Stimulated activated naive CD8-positive, alpha-beta T cell treated with anti-CD3 and anti-CD28 coated beads, Interleukin-15, amount 100 ng/mL, for 72 hours (primary cell): ENCODE results near the gene MRC1.
A peak's percentile ranks its signal among the peaks of the same experiment; 100 is the strongest.

Source experiments
- ATAC-seq: fragments of 150-1000 bp; cut with Tn5 transposase; 2 replicates; pipeline ENCODE4 v1.10.0; 2021; ENCODE audit warnings: mild to moderate bottlenecking, moderate library complexity
- DNase-seq, 2 donors: peaks; one replicate each; pipeline ENCODE4 v3.0.0; 2021 to 2022
- H3K27ac Mint-ChIP-seq, 2 donors: one replicate each; pipeline ENCODE4 v1.8.0; 2022; ENCODE audit warnings: mild to moderate bottlenecking in 2 of 2, mixed read lengths in 2 of 2, moderate library complexity in 2 of 2
- H3K27me3 Mint-ChIP-seq: one replicate; pipeline ENCODE4 v1.8.0; 2022; ENCODE audit warnings: mixed read lengths
- H3K4me1 Mint-ChIP-seq: one replicate; pipeline ENCODE4 v1.8.0; 2022; ENCODE audit warnings: mild to moderate bottlenecking, mixed read lengths
- H3K4me3 Mint-ChIP-seq, 2 donors: one replicate each; pipeline ENCODE4 v1.8.0; 2022; ENCODE audit warnings: mild to moderate bottlenecking in 2 of 2, mixed read lengths in 2 of 2, moderate library complexity in 1 of 2
- H3K9me3 Mint-ChIP-seq, 2 donors: one replicate each; pipeline ENCODE4 v1.8.0; 2022; ENCODE audit warnings: mixed read lengths in 2 of 2

Gene MRC1

GRCh38 chr10:17788646-17789045 lies 20.5 kb upstream of the MRC1 start:
- Mint-ChIP-seq H3K4me1 (peaks cover 6% of the 10 kb centered on the region), H3K9me3 (no peaks in the 10 kb centered on the region), H3K4me3 (no peak overlapping the region), H3K27me3 (no peaks in the 10 kb centered on the region), H3K27ac (no peak overlapping the region)
- DNase-seq (no peak), ATAC-seq (no peak)

DNA sequence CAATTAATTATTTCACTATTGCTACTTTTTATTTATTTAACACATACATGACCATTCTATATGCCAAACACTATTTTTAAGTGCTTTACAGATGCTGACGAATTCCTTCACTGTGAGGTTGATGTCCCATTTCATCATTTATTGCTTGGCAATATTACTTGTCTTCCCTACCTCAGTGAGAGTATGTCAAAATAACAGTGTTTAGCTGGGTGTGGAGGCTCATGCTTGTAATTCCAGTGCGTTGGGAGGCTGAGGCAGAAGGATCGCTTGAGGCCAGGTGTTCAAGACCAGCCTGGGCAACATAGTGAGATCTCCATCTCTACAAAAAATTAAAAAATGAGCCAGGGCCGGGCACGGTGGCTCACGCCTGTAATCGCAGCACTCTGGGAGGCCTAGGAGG lies 19.8 kb upstream of the MRC1 start:
- H3K9me3 Mint-ChIP-seq = no peaks in the 10 kb centered on the region
- ATAC-seq = no peak
- H3K27me3 Mint-ChIP-seq = no peaks in the 10 kb centered on the region
- H3K4me1 Mint-ChIP-seq = peaks cover 6% of the 10 kb centered on the region
- no peak overlapping the region for H3K27ac Mint-ChIP-seq
- H3K4me3 Mint-ChIP-seq = no peak overlapping the region
- no peak for DNase-seq

GRCh38 chr10:17790651-17791050 lies 18.5 kb upstream of the MRC1 start:
- Mint-ChIP-seq H3K27me3 (no peaks in the 10 kb centered on the region), H3K4me1 (peaks cover 6% of the 10 kb centered on the region), H3K4me3 (no peak overlapping the region), H3K9me3 (no peaks in the 10 kb centered on the region), H3K27ac (no peak overlapping the region)
- DNase-seq = no peak
- no peak for ATAC-seq

DNA sequence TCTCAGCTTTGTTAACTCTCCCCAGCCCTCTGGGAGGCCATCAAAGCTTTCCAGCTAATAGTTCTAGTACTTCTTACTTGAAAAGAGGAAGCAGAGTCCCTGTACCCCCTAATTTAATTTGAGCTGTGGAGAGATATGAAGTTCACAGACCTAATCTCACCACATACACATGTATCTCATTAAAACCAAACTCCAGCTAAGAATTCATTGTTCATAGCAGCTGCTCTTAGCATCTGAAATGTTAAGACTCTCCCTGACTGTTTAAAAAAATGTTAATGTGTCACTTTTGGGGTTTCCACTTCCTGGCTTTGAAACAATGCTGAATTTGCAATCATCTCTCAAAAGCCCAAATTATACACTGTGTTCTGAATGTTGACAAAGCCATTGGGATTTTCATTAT lies 16.2 kb upstream of the MRC1 start:
- Mint-ChIP-seq H3K27me3 (no peaks in the 10 kb centered on the region), H3K4me3 (peak overlapping the region in 1 of 2 donors; percentile 8), H3K9me3 (no peaks in the 10 kb centered on the region), H3K4me1 (peaks cover 6% of the 10 kb centered on the region), H3K27ac (peak overlapping the region in 1 of 2 donors; percentile 59)
- no peak for DNase-seq
- ATAC-seq = no peak

DNA sequence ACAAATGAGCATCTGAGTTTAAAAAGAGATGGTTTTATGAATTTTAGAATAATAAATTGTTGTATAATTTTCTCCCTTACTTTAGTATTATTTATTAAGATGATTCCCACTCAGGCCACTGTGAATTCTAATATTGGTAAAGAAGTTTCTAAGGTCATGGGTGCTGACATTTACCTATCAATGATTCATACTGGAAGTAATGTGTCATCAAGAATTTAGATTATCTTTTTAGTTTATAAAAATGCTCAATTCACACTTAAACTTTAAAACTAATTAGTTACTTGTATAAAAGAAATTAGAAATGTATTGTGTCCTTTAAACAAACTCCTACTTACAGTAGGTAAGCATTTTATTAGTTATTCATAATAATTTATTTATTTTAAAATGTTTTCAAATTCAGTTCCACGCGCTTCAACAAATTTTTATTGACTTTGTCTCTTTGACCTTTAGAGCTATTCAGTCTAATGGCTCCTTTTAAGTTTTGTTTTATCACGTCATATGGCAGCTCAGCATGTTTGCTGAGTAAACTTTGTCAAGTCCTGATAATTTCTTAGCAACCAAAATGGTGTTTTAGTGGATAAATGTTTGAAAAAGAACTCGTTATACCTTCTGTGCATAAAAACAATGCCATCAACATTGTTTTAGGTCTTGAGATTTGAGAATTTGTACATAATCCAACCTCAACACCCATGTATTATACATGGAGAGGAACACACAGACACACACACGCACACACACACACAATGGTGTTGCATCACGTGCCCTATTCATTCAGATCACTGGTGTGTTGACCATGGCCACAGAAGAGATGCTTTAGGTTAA lies 15.1 kb upstream of the MRC1 start:
- H3K9me3 Mint-ChIP-seq = no peaks in the 10 kb centered on the region
- no peak for ATAC-seq
- H3K27ac Mint-ChIP-seq = no peak overlapping the region
- H3K4me3 Mint-ChIP-seq = no peak overlapping the region
- H3K4me1 Mint-ChIP-seq = peaks cover 6% of the 10 kb centered on the region
- DNase-seq = no peak
- H3K27me3 Mint-ChIP-seq = no peaks in the 10 kb centered on the region

DNA sequence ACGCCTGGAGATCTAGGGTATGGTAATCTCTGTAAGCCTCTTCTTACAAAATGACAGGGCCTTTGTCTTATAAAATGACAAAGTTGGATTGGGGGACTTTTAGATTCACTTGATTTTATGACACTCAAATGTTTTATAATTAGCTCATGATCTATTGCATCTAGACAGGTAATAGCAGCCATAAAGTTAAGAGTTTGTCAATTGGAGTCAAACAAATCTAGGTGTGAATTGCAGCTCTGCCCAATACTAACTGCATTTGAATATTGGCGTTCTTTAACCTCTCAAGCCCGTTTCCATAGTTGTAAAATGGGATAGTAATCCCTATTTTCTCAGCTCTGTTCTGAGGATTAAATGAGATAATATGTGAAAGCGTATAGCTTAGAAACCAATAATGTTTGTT lies 14.1 kb upstream of the MRC1 start:
- H3K27ac Mint-ChIP-seq = no peak overlapping the region
- H3K4me3 Mint-ChIP-seq = no peak overlapping the region
- ATAC-seq (no peak), DNase-seq (no peak)
- no peaks in the 10 kb centered on the region for H3K9me3 Mint-ChIP-seq
- H3K27me3 Mint-ChIP-seq = no peaks in the 10 kb centered on the region
- H3K4me1 Mint-ChIP-seq = peaks cover 6% of the 10 kb centered on the region

DNA sequence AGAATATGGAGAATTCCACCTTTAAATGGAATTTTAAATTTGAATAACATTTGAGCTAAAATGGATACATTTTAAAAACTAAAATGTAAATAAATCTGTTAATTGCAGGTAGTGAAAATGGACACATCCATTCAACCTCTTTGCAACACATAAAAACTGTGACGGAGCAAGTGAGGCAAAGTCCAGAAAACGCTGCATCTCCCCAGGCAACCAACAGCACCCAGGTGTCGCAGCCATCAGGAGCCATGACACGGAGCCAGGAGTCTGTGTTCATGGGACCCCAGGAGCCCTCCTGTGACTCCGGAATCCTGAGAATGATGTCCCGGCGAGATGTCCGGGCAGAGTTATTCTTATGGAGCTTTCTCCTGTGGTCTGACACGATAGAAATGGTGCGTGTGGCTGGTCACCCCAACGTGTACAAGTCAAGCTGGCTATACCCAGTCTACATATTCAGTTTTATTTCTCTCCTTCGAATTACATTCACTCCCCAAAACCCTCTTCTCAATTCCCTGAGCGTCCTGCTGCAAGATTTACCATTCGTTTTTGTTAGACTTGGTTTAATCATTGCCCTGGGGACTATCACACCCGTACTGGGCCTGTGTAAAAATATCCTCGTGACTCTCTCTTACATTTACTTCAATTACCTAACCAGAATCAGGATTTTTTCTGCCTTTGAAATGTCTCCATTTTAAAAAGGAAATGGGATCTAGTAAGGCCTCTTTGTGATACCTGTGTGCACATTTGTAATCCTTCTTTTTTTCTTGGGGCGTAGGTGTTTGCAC lies 13.1 kb upstream of the MRC1 start:
- Mint-ChIP-seq H3K9me3 (no peaks in the 10 kb centered on the region), H3K27ac (no peak overlapping the region), H3K4me3 (no peak overlapping the region), H3K4me1 (peaks cover 6% of the 10 kb centered on the region), H3K27me3 (no peaks in the 10 kb centered on the region)
- no peak for ATAC-seq
- no peak for DNase-seq

DNA sequence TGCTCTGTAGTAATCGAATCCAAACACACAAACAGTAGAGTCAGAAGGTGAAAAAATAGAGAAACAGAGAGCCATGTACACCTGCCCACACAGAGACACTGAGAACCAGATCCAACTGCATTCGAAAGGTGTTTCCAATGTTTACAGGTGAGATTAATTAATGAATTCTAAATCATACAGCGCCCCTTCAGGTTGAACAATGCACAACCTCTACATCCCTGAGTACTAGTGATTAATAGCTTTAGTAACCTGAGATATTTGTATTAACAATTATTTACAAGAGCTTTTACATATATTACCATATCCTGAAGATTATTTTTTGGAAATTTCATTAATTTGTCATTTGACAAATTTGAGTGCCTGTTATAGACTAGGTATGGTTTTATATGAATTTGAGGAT lies 7.6 kb upstream of the MRC1 start:
- no peak overlapping the region for H3K27ac Mint-ChIP-seq
- DNase-seq = no peak
- peaks cover 24% of the 10 kb centered on the region for H3K4me1 Mint-ChIP-seq
- H3K9me3 Mint-ChIP-seq = no peaks in the 10 kb centered on the region
- H3K27me3 Mint-ChIP-seq = peaks cover 9% of the 10 kb centered on the region
- no peak overlapping the region for H3K4me3 Mint-ChIP-seq
- ATAC-seq = no peak

GRCh38 chr10:17802350-17802749 lies 6.8 kb upstream of the MRC1 start:
- ATAC-seq = no peak
- no peak overlapping the region for H3K4me3 Mint-ChIP-seq
- H3K4me1 Mint-ChIP-seq = peaks cover 24% of the 10 kb centered on the region
- H3K27me3 Mint-ChIP-seq = peaks cover 12% of the 10 kb centered on the region
- H3K9me3 Mint-ChIP-seq = no peaks in the 10 kb centered on the region
- no peak for DNase-seq
- no peak overlapping the region for H3K27ac Mint-ChIP-seq

- Mint-ChIP-seq H3K9me3 (no peaks in the 10 kb centered on the region), H3K4me1 (peaks cover 24% of the 10 kb centered on the region)
These were observed 6.2 kb upstream of the MRC1 start for GRCh38 chr10:17802976-17803375.

DNA sequence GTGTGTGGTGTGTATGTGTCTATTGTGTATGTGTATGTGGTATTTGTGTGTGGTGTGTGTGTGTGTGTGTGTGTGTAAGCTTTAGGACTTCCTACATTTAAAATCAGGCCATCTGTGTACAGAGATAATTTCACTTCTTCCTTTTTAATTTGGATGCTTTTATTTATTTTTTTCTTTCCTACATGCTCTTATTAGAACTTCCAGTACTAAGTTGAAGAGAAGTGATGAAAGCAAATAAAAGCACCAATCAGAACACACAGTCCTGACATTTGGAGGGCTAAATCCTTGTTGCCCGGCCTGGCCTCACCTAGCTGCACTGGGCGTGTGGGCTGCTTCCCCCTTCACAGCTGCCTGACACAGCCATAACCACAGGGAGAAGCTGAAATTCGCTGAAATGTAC lies 3.8 kb upstream of the MRC1 start:
- no peak overlapping the region for H3K27ac Mint-ChIP-seq
- peaks cover 39% of the 10 kb centered on the region for H3K4me1 Mint-ChIP-seq
- H3K4me3 Mint-ChIP-seq = no peak overlapping the region
- no peaks in the 10 kb centered on the region for H3K9me3 Mint-ChIP-seq
- ATAC-seq = no peak
- DNase-seq = no peak
- H3K27me3 Mint-ChIP-seq = peaks cover 35% of the 10 kb centered on the region

More at GRCh38 chr10:17802976-17803375, 6.2 kb upstream of the MRC1 start:
- no peak for DNase-seq
- Mint-ChIP-seq H3K27ac (peak overlapping the region; percentile 22 to 71), H3K4me3 (peak overlapping the region in 1 of 2 donors; percentile 54), H3K27me3 (peaks cover 12% of the 10 kb centered on the region)
- ATAC-seq = peak; percentile 75

- peak; percentile 28 to 54 for DNase-seq
- Mint-ChIP-seq H3K4me1 (peaks cover 42% of the 10 kb centered on the region), H3K4me3 (no peak overlapping the region), H3K27me3 (peaks cover 42% of the 10 kb centered on the region), H3K27ac (peak overlapping the region in 1 of 2 donors; percentile 13), H3K9me3 (no peaks in the 10 kb centered on the region)
- peak; percentile 93 for ATAC-seq
These were observed 3.1 kb upstream of the MRC1 start for GRCh38 chr10:17805921-17806577.

GRCh38 chr10:17811146-17811865 lies 2.2 kb downstream of the MRC1 start:
- DNase-seq (no peak), ATAC-seq (no peak)
- Mint-ChIP-seq H3K4me1 (peaks cover 19% of the 10 kb centered on the region), H3K4me3 (no peak overlapping the region), H3K9me3 (no peaks in the 10 kb centered on the region), H3K27ac (no peak overlapping the region), H3K27me3 (peaks cover 48% of the 10 kb centered on the region)

GRCh38 chr10:17814973-17815372 lies 5.8 kb downstream of the MRC1 start:
- peaks cover 6% of the 10 kb centered on the region for H3K4me1 Mint-ChIP-seq
- H3K9me3 Mint-ChIP-seq = no peaks in the 10 kb centered on the region
- DNase-seq = no peak
- ATAC-seq = no peak
- peak overlapping the region in 1 of 2 donors; percentile 24 for H3K27ac Mint-ChIP-seq
- peaks cover 23% of the 10 kb centered on the region for H3K27me3 Mint-ChIP-seq
- H3K4me3 Mint-ChIP-seq = no peak overlapping the region

GRCh38 chr10:17816199-17816598 lies 7.1 kb downstream of the MRC1 start:
- ATAC-seq (no peak), DNase-seq (no peak)
- no peaks in the 10 kb centered on the region for H3K4me1 Mint-ChIP-seq
- H3K4me3 Mint-ChIP-seq = no peak overlapping the region
- H3K9me3 Mint-ChIP-seq = no peaks in the 10 kb centered on the region
- peak overlapping the region in 1 of 2 donors; percentile 5 for H3K27ac Mint-ChIP-seq
- peaks cover 11% of the 10 kb centered on the region for H3K27me3 Mint-ChIP-seq
